Naive thymus-derived CD4-positive, alpha-beta T cell (primary cell): ENCODE data around the gene NAALADL2. TPM values are rescaled to one million over a fixed set of nuclear protein-coding genes. Genes with fewer than 3 reads are reported as not detected.
"Not testable (repeated sequence)": the region's sequence is repeated elsewhere in the genome, so short reads cannot be mapped to it uniquely, and the experiment has no call there.

ENCODE experiments used
- ATAC-seq: fragments of 150-1000 bp; cut with Tn5 transposase; 2 replicates; pipeline ENCODE4 v1.10.0; 2021; ENCODE audit warnings: mild to moderate bottlenecking, moderate library complexity
- CTCF ChIA-PET: fragments of 350-600 bp; sonication (Branson Sonifier 250); formaldehyde crosslinking; loops from one replicate; lab custom pipeline; 2021; ENCODE audit warnings: antibody characterized with exemption; lab: Charles Lee
- POLR2A ChIA-PET: fragments of 350-600 bp; sonication (Branson Sonifier 250); formaldehyde crosslinking; loops from one replicate; lab custom pipeline; 2021; ENCODE audit warnings: antibody characterized with exemption, inconsistent platforms; lab: Charles Lee
- DNase-seq, 9 donors: peaks; one replicate each; pipeline versions ENCODE4 v3.0.0 to v3.0.0-alpha.2; 2020 to 2022; ENCODE audit warnings: mixed read lengths in 1 of 9
- H3K27ac ChIP-seq: one replicate; pipeline ENCODE4 v1.7.0; 2013; ENCODE audit warnings: mild to moderate bottlenecking, low read depth, low read length, moderate library complexity
- H3K27me3 ChIP-seq, 2 donors: one replicate each; pipeline ENCODE4 v1.7.0; 2013; ENCODE audit warnings: low read length in 2 of 2, mild to moderate bottlenecking in 2 of 2, moderate library complexity in 2 of 2; ENCODE audit not compliant: control insufficient read depth in 2 of 2, insufficient read depth in 2 of 2
- H3K36me3 ChIP-seq, 3 experiments: 1 replicate in 2 of 3; 2 replicates in 1 of 3; pipeline ENCODE4 v1.7.0; 2013; ENCODE audit warnings: low read length in 3 of 3, mild to moderate bottlenecking in 3 of 3, moderate library complexity in 1 of 3; ENCODE audit not compliant: insufficient read depth in 3 of 3, control insufficient read depth in 2 of 3
- H3K4me1 ChIP-seq, 2 donors: one replicate each; pipeline ENCODE4 v1.7.0; 2013; ENCODE audit warnings: low read length in 2 of 2, mild to moderate bottlenecking in 2 of 2, moderate library complexity in 1 of 2; ENCODE audit not compliant: control insufficient read depth in 2 of 2, insufficient read depth in 2 of 2
- H3K4me3 ChIP-seq: 2 replicates; pipeline ENCODE4 v1.7.0; 2013; ENCODE audit warnings: mild to moderate bottlenecking, low read length
- H3K9me3 ChIP-seq, 3 experiments: 1 replicate in 2 of 3; 2 replicates in 1 of 3; pipeline ENCODE4 v1.7.0; 2013; ENCODE audit warnings: low read length in 3 of 3; ENCODE audit not compliant: control insufficient read depth in 2 of 3
- H3K27ac Mint-ChIP-seq, 9 donors: one replicate each; pipeline ENCODE4 v1.8.0; 2020 to 2022; ENCODE audit warnings: mixed read lengths in 9 of 9, mild to moderate bottlenecking in 8 of 9, moderate library complexity in 5 of 9, inconsistent platforms in 2 of 9
- H3K27me3 Mint-ChIP-seq, 5 donors: one replicate each; pipeline ENCODE4 v1.8.0; 2021 to 2022; ENCODE audit warnings: mixed read lengths in 5 of 5, mild to moderate bottlenecking in 1 of 5
- H3K36me3 Mint-ChIP-seq, 5 donors: one replicate each; pipeline ENCODE4 v1.8.0; 2020 to 2022; ENCODE audit warnings: mixed read lengths in 5 of 5, mild to moderate bottlenecking in 3 of 5, inconsistent platforms in 1 of 5
- H3K4me1 Mint-ChIP-seq, 7 donors: one replicate each; pipeline ENCODE4 v1.8.0; 2020 to 2022; ENCODE audit warnings: mixed read lengths in 7 of 7, mild to moderate bottlenecking in 3 of 7, inconsistent platforms in 1 of 7
- H3K4me3 Mint-ChIP-seq, 10 donors: one replicate each; pipeline ENCODE4 v1.8.0; 2020 to 2022; ENCODE audit warnings: mild to moderate bottlenecking in 10 of 10, mixed read lengths in 10 of 10, moderate library complexity in 6 of 10, inconsistent platforms in 2 of 10
- H3K9me3 Mint-ChIP-seq, 11 donors: one replicate each; pipeline ENCODE4 v1.8.0; 2020 to 2022; ENCODE audit warnings: mixed read lengths in 11 of 11, mild to moderate bottlenecking in 4 of 11, inconsistent platforms in 1 of 11, moderate library complexity in 1 of 11
- intact Hi-C, 2 donors: fragments of 100-400 bp; cut with micrococcal nuclease; formaldehyde crosslinking; loops; one replicate each; pipeline ENCODE4 v1.15.1; 2023
- polyA plus RNA-seq, 2 donors: library from polyadenylated mRNA; unstranded; fragments of 300-500 nt; fragmentation: Illumina TruSeq; gene quantifications; one replicate each; pipeline ENCODE4 v1.2.3, GENCODE V29; 2021
- total RNA-seq, 6 experiments: library from RNA in 5 of 6; stranded (reverse) in 5 of 6; gene quantifications; 1 replicate in 5 of 6; 2 replicates in 1 of 6; pipeline ENCODE4 v1.2.3 and lab custom pipeline; 2021 to 2026

NAALADL2 gene
- total and polyA plus RNA-seq, 7 experiments from 2014 or later, result 0.76 to 1.4 TPM; not detected in 5

GRCh38 chr3:175355801-175356335 is 496.7 kb downstream of the NAALADL2 start:
- H3K9me3 ChIP-seq, result no peaks in the 10 kb centered on the region
- H3K4me3 Mint-ChIP-seq, result no peak overlapping the region
- no peaks in the 10 kb centered on the region for H3K36me3 Mint-ChIP-seq
- no peaks in the 10 kb centered on the region for H3K27me3 ChIP-seq
- DNase-seq (no peak), ATAC-seq (no peak)
- no peak overlapping the region for H3K27ac ChIP-seq
- no peak overlapping the region for H3K4me3 ChIP-seq
- no peak overlapping the region for H3K27ac Mint-ChIP-seq
- intact Hi-C loops, result no loop called here
- no peaks in the 10 kb centered on the region for H3K4me1 ChIP-seq
- no peaks in the 10 kb centered on the region for H3K27me3 Mint-ChIP-seq
- POLR2A ChIA-PET, result no interaction called here
- no peaks in the 10 kb centered on the region for H3K36me3 ChIP-seq
- H3K9me3 Mint-ChIP-seq, result peaks cover 0 to 7% (median under 1%) of the 10 kb centered on the region in 11 donors
- no peaks in the 10 kb centered on the region for H3K4me1 Mint-ChIP-seq
- CTCF ChIA-PET, result no interaction called here

GRCh38 chr3:175356899-175357324 is 497.8 kb downstream of the NAALADL2 start:
- H3K9me3 Mint-ChIP-seq, result peaks cover 0 to 8% (median 2%) of the 10 kb centered on the region in 11 donors
- H3K27ac Mint-ChIP-seq, result no peak overlapping the region
- Histone ChIP-seq H3K27ac (no peak overlapping the region), H3K27me3 (no peaks in the 10 kb centered on the region), H3K4me1 (no peaks in the 10 kb centered on the region), H3K36me3 (no peaks in the 10 kb centered on the region), H3K9me3 (no peaks in the 10 kb centered on the region), H3K4me3 (no peak overlapping the region)
- no peaks in the 10 kb centered on the region for H3K4me1 Mint-ChIP-seq
- intact Hi-C loops, result no loop called here
- DNase-seq (no peak), ATAC-seq (no peak)
- no peaks in the 10 kb centered on the region for H3K27me3 Mint-ChIP-seq
- no peak overlapping the region for H3K4me3 Mint-ChIP-seq
- ChIA-PET CTCF (no interaction called here), POLR2A (no interaction called here)
- no peaks in the 10 kb centered on the region for H3K36me3 Mint-ChIP-seq

- Mint-ChIP-seq H3K27me3 (no peaks in the 10 kb centered on the region), H3K4me3 (no peak overlapping the region), H3K9me3 (peaks cover 0 to 15% (median under 1%) of the 10 kb centered on the region in 11 donors), H3K27ac (no peak overlapping the region), H3K4me1 (no peaks in the 10 kb centered on the region), H3K36me3 (no peaks in the 10 kb centered on the region)
- Histone ChIP-seq H3K4me1 (no peaks in the 10 kb centered on the region), H3K27me3 (no peaks in the 10 kb centered on the region), H3K4me3 (no peak overlapping the region), H3K36me3 (no peaks in the 10 kb centered on the region), H3K9me3 (no peaks in the 10 kb centered on the region), H3K27ac (no peak overlapping the region)
- DNase-seq (no peak), ATAC-seq (no peak)
- CTCF ChIA-PET, result no interaction called here
- POLR2A ChIA-PET, result no interaction called here
- intact Hi-C loops, result no loop called here
Measured at GRCh38 chr3:175357758-175358157, 498.6 kb downstream of the NAALADL2 start.

- Mint-ChIP-seq H3K36me3 (no peaks in the 10 kb centered on the region), H3K4me3 (no peak overlapping the region), H3K27ac (no peak overlapping the region), H3K27me3 (no peaks in the 10 kb centered on the region), H3K9me3 (peaks cover 0 to 17% (median 3%) of the 10 kb centered on the region in 11 donors), H3K4me1 (no peaks in the 10 kb centered on the region)
- intact Hi-C loops, result no loop called here
- Histone ChIP-seq H3K9me3 (no peaks in the 10 kb centered on the region), H3K4me1 (no peaks in the 10 kb centered on the region), H3K27me3 (no peaks in the 10 kb centered on the region), H3K36me3 (no peaks in the 10 kb centered on the region), H3K4me3 (no peak overlapping the region), H3K27ac (no peak overlapping the region)
- POLR2A ChIA-PET, result no interaction called here
- no peak for DNase-seq
- ATAC-seq, result no peak
- CTCF ChIA-PET, result no interaction called here
Measured at GRCh38 chr3:175358935-175359334, 499.8 kb downstream of the NAALADL2 start.

GRCh38 chr3:175370426-175370825 is 511.3 kb downstream of the NAALADL2 start:
- POLR2A ChIA-PET, H3K4me1 ChIP-seq, H3K27me3 ChIP-seq, H3K36me3 ChIP-seq, H3K4me3 Mint-ChIP-seq, intact Hi-C loops, H3K9me3 Mint-ChIP-seq, H3K4me3 ChIP-seq, DNase-seq, H3K27ac Mint-ChIP-seq, H3K4me1 Mint-ChIP-seq, ATAC-seq, H3K27me3 Mint-ChIP-seq, H3K27ac ChIP-seq, CTCF ChIA-PET, H3K9me3 ChIP-seq, H3K36me3 Mint-ChIP-seq: not testable (repeated sequence)

- DNase-seq, H3K36me3 Mint-ChIP-seq, CTCF ChIA-PET, H3K4me1 Mint-ChIP-seq, H3K27me3 ChIP-seq, H3K4me3 Mint-ChIP-seq, H3K27ac ChIP-seq, POLR2A ChIA-PET, H3K36me3 ChIP-seq, H3K27me3 Mint-ChIP-seq, H3K9me3 Mint-ChIP-seq, H3K4me1 ChIP-seq, H3K9me3 ChIP-seq, ATAC-seq, intact Hi-C loops, H3K27ac Mint-ChIP-seq, H3K4me3 ChIP-seq: not testable (repeated sequence)
Measured at GRCh38 chr3:175371187-175371586, 512.1 kb downstream of the NAALADL2 start.

- Histone ChIP-seq H3K27ac (no peak overlapping the region), H3K27me3 (no peaks in the 10 kb centered on the region), H3K4me1 (no peaks in the 10 kb centered on the region), H3K9me3 (no peaks in the 10 kb centered on the region), H3K36me3 (no peaks in the 10 kb centered on the region), H3K4me3 (no peak overlapping the region)
- Mint-ChIP-seq H3K4me3 (no peak overlapping the region), H3K4me1 (no peaks in the 10 kb centered on the region), H3K36me3 (no peaks in the 10 kb centered on the region), H3K27ac (no peak overlapping the region), H3K27me3 (no peaks in the 10 kb centered on the region), H3K9me3 (peaks cover 0 to 2% (median 0%) of the 10 kb centered on the region in 11 donors)
- intact Hi-C loops, result no loop called here
- no peak for DNase-seq
- CTCF ChIA-PET, result no interaction called here
- POLR2A ChIA-PET, result no interaction called here
- ATAC-seq, result no peak
Measured at GRCh38 chr3:175374705-175375104, 515.6 kb downstream of the NAALADL2 start.
